GM10248 (cell line): ENCODE data around the gene ADGRL2.
"Not testable (repeated sequence)": the region's sequence is repeated elsewhere in the genome, so short reads cannot be mapped to it uniquely, and the experiment has no call there.

Experiments
- CTCF ChIA-PET: fragments of 300-600 bp; sonication (Branson Sonifier 250); formaldehyde crosslinking; extraction: SDS; loops from one replicate; lab custom pipeline; 2021; ENCODE audit warnings: antibody characterized with exemption; lab: Yijun Ruan, JAX
- POLR2A ChIA-PET: fragments of 350-650 bp; sonication (Branson Sonifier 250); formaldehyde crosslinking; extraction: SDS; loops from one replicate; lab custom pipeline; 2020; ENCODE audit warnings: antibody characterized with exemption; lab: Yijun Ruan, JAX
- DNase-seq: peaks from one replicate; pipeline ENCODE4 v3.0.0; 2012; ENCODE audit errors: extremely low spot score
- CTCF ChIP-seq: IDR thresholded peaks from 2 replicates; pipeline ENCODE4 v1.5.1; 2012; ENCODE audit warnings: mild to moderate bottlenecking, low read depth; ENCODE audit errors: extremely low read depth, missing control alignments, control extremely low read depth

The ADGRL2 gene

GRCh38 chr1:81878538-81878937, 77.8 kb downstream of the ADGRL2 start:
- DNase-seq = no peak
- no peak for TF ChIP-seq CTCF
- POLR2A ChIA-PET = no interaction called here
- CTCF ChIA-PET = no interaction called here

GRCh38 chr1:81880781-81881180, 80.0 kb downstream of the ADGRL2 start:
- CTCF ChIA-PET = no interaction called here
- no peak for TF ChIP-seq CTCF
- DNase-seq = no peak
- POLR2A ChIA-PET = no interaction called here

- CTCF ChIA-PET = interaction anchor here (1.3 kb wide), 1 partner anchor 9 kb away, joined by 3 read pairs; no protein-coding TSS in a partner anchor
- TF ChIP-seq CTCF = no peak
- no peak for DNase-seq
- POLR2A ChIA-PET = no interaction called here
Observed at GRCh38 chr1:81885291-81885690, 84.6 kb downstream of the ADGRL2 start.

GRCh38 chr1:81886292-81886691, 85.6 kb downstream of the ADGRL2 start:
- POLR2A ChIA-PET, DNase-seq: not testable (repeated sequence)
- CTCF ChIA-PET = interaction anchor here (1.2 kb wide), 1 partner anchor 67 kb away, joined by 3 read pairs; no protein-coding TSS in a partner anchor

- POLR2A ChIA-PET = no interaction called here
- CTCF ChIA-PET = interaction anchor here (1.1 to 1.2 kb wide), 2 partner anchors 18 to 65 kb away, joined by 3 read pairs; no protein-coding TSS in a partner anchor
- TF ChIP-seq CTCF = no peak
- DNase-seq = no peak
Observed at GRCh38 chr1:81887421-81888144, 86.8 kb downstream of the ADGRL2 start.

GRCh38 chr1:81889166-81889565, 88.4 kb downstream of the ADGRL2 start:
- TF ChIP-seq CTCF = no peak
- CTCF ChIA-PET = interaction anchor here (1.1 kb wide), 1 partner anchor 12 kb away, joined by 5 read pairs; no protein-coding TSS in a partner anchor
- no peak for DNase-seq
- POLR2A ChIA-PET = no interaction called here

- no peak for DNase-seq
- ChIA-PET POLR2A (no interaction called here), CTCF (no interaction called here)
- TF ChIP-seq CTCF = no peak
Observed at GRCh38 chr1:81894867-81895266, 94.1 kb downstream of the ADGRL2 start.
